Activated CD4-positive, alpha-beta T cell treated with anti-CD3 and anti-CD28 coated beads, Interleukin-2, amount 50 U/mL, for 1 hour (primary cell): ENCODE measurements around the gene LRRC61.
"Not testable (repeated sequence)": the region's sequence is repeated elsewhere in the genome, so short reads cannot be mapped to it uniquely, and the experiment has no call there.

ENCODE experiments used
- DNase-seq: peaks from one replicate; pipeline ENCODE4 v3.0.0-alpha.2; 2020

LRRC61 gene

GRCh38 chr7:150308575-150308974, 14.6 kb upstream of the LRRC61 start:
- no peak for DNase-seq

GRCh38 chr7:150311146-150311545, 12.0 kb upstream of the LRRC61 start:
- DNase-seq: no peak

- no peak for DNase-seq
Observed at GRCh38 chr7:150311711-150312110, 11.4 kb upstream of the LRRC61 start.

GRCh38 chr7:150312649-150313366, 10.3 kb upstream of the LRRC61 start:
- DNase-seq: not testable (repeated sequence)

GRCh38 chr7:150313367-150313809, 9.8 kb upstream of the LRRC61 start:
- no peak for DNase-seq

- DNase-seq: no peak
Observed at GRCh38 chr7:150313870-150314269, 9.3 kb upstream of the LRRC61 start.

- DNase-seq: no peak
Observed at GRCh38 chr7:150314639-150315239, 8.4 kb upstream of the LRRC61 start.

- DNase-seq: not testable (repeated sequence)
Observed at GRCh38 chr7:150316987-150317386, 6.2 kb upstream of the LRRC61 start.

GRCh38 chr7:150317748-150318444, 5.3 kb upstream of the LRRC61 start:
- DNase-seq: no peak

GRCh38 chr7:150321788-150322113, 1.4 kb upstream of the LRRC61 start:
- no peak for DNase-seq

GRCh38 chr7:150322114-150322832, 882 bp upstream of the LRRC61 start:
- DNase-seq: peak; percentile 17

- no peak for DNase-seq
Observed at GRCh38 chr7:150323682-150324372, 672 bp downstream of the LRRC61 start.

- DNase-seq: no peak
Observed at GRCh38 chr7:150324373-150324961, 1.3 kb downstream of the LRRC61 start.

GRCh38 chr7:150325110-150325611, 2.0 kb downstream of the LRRC61 start:
- no peak for DNase-seq

- DNase-seq: no peak
Observed at GRCh38 chr7:150325901-150326300, 2.7 kb downstream of the LRRC61 start.

GRCh38 chr7:150326657-150327268, 3.6 kb downstream of the LRRC61 start:
- DNase-seq: no peak

- DNase-seq: no peak
Observed at GRCh38 chr7:150327308-150327707, 4.2 kb downstream of the LRRC61 start.

- no peak for DNase-seq
Observed at GRCh38 chr7:150329331-150330120, 6.4 kb downstream of the LRRC61 start.

- DNase-seq: no peak
Observed at GRCh38 chr7:150330211-150330885, 7.2 kb downstream of the LRRC61 start.
